NCI-H2171 treated with DMSO at 0.1 percent for 48 hours (cell line): ENCODE results near the gene KCNK7.
A peak's percentile ranks its signal among the peaks of the same experiment; 100 is the strongest.

Experiments used
- DNase-seq: peaks from one replicate; lab custom pipeline; 2025; lab: John Stamatoyannopoulos, UW

Gene KCNK7

DNA sequence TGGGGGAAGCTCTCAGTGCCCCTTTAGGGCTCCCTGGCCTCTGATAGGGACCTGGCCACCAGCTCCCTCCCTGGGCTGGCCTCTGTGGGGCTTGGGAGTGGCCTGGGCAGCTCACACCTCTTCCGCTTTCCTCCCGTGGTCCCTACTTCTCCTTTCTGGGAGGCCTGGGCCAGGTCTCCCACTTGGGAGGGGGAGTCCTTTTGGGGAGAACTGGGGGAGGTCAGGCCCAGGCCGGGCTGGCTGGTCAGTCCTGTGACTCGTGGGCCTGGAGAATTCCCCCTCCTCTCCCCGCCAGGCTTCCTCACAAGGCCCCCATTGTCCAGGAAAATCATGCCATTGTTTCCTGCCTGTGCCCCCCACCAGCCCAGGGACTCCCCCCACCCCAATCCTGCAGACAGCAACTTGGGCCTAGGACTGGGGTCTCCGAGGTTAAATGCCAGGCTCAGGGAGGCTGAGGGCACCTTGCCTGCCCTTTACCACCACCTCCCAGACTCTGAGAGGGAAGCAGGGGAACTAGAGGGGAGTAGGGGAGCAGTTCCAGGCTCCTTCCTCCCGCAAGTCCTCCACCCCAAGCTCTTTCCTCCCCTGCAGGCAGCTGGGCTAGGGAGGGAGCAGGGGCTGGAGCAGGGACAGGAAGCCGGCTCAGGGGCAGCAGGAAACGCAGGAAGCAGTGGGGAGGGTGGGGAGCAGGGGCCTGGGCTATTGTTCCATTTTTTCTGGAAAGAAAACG lies 15.6 kb upstream of the KCNK7 start:
- no peak for DNase-seq

DNA sequence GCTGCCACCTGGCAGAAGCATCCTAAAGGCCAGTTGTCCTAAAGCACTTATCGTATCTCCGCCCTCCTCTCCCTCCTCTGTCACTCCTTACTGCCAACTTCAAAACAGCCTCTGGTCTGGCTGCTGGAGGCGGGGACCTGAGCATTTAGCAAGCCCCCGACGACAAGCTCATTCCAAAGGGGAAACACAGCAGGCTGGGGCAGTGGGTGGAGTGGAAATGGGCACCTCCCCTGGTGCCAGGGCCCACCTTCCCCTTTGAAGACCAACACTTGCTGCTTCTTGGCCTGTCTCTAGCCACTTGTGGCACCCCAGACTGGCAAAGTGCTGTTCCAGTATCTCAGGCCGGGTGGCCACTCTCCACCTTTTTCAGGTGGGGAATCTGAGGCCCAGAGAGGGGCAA lies 14.8 kb upstream of the KCNK7 start:
- DNase-seq = no peak

DNA sequence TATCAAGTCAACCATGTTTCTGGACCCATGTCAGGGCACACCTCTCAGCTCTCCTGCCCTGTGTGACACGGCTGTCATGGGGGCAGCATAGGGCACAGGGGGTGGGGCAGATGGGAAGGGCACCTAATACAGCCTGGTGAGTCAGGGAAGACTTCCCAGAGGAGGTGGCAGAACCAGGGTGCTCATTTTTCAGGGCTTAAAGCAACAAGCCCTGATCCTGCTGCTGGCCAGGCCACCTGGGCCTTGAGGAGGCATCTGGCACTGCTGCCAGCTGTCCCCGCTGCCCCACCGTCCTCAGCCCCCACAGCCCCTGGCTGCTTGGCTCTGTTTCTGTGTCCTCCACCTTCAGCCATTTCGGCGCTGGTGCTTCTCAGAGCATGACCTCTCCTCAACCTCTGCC lies 14.1 kb upstream of the KCNK7 start:
- DNase-seq = no peak

DNA sequence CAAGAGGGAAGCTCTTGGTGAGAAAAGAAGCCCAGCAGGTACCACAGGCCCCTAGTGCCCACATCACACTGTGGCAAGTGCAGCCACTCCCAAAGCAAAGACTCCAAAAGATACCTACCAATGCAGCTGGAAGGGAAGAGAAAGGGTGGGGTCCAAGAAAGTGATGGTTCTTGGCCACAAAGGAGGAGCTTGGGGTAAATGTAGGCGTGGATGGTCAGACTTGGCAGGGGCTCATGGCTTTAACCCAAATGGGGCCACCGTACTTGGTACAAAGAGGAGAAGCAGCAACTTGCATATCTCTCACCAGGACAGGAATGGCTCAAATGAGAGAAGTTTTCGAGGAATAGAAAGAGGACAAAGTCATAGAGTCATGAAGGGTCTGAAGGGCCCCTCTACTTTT lies 13.6 kb upstream of the KCNK7 start:
- DNase-seq = no peak

DNA sequence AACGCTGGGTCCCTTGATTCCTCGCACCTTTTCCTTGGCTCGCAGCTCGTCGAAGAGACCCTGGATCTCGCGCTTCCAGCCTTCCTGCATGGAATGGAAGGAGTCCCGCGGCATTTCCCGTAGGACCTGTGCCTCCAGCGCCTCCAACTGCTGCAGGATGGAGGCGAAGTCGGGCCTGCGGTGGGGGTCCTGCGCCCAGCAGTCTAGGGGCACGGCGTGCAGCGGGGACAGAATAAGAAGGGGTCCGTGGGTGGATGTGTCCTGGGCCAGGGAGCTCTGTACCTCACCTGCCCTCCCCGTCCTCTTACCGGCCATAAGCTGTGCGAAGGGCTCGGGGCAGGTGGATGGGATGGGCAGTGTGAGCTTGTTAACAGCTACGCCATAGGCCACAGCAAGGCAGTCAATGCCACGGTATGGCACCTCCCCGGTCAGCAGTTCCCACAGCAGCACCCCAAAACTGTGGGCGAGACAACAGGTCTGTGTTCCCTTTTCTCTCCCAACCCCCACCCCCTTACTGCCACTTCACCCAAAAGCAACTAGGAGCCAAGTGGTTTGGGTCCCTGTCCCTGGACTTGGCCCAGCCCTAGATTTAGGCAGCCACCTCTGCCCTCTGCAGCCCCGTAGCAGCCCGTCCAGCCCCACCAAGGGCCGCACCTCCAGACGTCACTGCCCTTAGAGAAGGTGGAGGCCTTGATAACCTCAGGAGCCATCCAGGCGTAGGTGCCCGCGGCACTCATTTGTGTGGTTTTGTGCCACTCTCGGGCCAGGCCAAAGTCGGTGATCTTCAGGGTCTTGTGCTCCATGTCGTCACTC lies 12.2 kb upstream of the KCNK7 start:
- DNase-seq = no peak

- no peak for DNase-seq
These were observed 11.4 kb upstream of the KCNK7 start for GRCh38 chr11:65606876-65607613.

GRCh38 chr11:65604258-65604657 lies 8.7 kb upstream of the KCNK7 start:
- no peak for DNase-seq

GRCh38 chr11:65599955-65600246 lies 4.3 kb upstream of the KCNK7 start:
- no peak for DNase-seq

DNA sequence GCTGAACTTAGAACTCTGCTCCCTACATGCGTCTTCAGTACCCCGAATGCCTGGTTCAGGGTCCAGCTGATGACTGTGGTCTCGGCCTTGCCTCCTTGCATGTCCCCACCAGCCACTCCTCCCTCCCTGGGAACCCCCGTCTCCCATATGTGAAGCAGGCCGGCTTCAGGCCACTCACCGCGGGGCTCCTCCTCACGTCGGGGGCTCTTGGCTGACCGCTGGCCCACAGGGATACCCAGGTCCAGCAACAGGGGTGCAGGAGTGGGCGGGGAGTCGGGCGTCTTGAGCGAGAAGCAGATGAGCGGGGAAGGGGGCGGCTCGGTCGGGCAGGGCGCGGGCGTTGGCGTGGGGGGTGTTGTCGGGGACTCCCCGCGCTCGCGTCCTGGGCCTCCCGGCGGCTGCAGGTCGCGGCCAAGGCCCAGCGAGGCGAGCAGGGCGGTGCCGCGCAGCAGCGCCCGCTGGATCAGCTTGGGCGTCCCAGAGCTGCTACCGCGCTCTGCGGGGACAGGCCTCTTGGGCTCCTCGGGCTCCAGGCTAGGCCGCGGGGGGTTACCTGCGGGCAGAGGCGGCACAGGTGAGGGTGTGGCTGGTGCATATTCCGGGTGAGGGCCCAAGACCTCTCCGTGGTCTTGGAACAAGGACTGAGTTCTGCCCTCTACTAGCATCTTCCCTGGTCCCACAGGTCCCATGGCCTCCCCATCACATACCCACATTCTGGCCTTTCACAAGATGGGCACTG lies 3.8 kb upstream of the KCNK7 start:
- no peak for DNase-seq

- no peak for DNase-seq
These were observed 2.7 kb upstream of the KCNK7 start for GRCh38 chr11:65598258-65598699.

DNA sequence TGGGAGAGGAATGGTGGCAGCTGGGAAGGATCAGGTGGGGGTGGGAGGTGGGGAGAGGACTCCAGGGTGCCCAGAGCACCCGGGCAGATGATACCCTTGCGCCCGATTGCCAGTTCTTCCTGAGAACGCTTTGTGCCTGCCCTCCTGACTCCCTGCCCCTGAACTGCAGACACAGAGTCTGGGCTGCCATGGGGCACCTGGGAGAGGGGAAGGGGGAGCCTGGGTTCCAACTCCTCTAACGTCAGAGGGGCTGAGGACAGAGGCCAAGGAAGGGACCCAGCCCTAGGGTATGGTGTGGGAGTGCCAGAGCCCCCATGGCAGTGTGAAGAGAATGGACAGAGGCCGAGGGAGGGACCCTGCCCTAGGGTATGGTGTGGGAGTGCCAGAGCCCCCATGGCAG lies 920 bp upstream of the KCNK7 start:
- DNase-seq = no peak

GRCh38 chr11:65595131-65595530 lies 469 bp downstream of the KCNK7 start:
- DNase-seq = no peak

DNA sequence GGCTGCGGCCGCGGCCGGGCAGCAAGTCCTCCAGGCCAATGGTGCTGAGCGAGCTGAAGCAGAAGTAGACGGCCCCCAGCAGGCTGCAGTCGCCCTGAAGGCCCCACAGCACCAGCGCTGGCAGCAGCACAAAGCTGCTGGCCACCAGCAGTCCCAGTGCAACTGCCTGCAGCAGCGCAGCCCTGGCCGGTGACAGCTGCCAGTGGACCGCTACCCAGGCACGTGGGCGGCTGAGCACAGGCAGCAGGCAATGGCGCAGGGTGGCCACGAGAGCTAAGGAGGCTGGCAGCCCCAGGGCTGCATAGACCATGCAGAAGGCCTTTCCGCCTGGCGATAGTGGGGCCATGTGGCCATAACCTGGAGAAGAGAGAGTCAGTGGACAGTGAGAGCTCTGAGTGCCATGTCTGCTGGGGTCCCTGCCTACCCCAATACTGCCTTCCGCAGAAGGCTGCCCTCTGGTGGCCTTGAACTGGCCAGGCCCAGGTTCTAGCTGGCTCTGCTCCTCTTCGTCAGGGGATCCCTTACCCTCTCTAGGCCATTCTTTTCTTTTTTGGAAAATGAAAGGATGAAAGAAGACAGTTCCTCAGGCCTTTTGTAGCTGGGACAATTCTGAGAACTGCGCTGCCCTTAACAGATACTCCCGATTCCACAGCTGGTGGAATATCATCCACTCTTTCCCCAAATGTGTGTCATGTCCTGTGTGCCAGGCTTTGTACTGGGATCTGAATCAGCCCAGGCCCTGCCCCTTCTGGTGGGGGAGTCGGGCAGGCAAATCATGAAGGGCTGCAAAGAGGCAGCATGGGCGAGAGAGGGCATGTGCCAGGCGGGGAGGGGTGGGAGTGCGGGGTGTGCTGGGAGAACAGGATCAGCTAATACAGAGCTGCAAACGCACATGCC lies 1.8 kb downstream of the KCNK7 start:
- no peak for DNase-seq

DNA sequence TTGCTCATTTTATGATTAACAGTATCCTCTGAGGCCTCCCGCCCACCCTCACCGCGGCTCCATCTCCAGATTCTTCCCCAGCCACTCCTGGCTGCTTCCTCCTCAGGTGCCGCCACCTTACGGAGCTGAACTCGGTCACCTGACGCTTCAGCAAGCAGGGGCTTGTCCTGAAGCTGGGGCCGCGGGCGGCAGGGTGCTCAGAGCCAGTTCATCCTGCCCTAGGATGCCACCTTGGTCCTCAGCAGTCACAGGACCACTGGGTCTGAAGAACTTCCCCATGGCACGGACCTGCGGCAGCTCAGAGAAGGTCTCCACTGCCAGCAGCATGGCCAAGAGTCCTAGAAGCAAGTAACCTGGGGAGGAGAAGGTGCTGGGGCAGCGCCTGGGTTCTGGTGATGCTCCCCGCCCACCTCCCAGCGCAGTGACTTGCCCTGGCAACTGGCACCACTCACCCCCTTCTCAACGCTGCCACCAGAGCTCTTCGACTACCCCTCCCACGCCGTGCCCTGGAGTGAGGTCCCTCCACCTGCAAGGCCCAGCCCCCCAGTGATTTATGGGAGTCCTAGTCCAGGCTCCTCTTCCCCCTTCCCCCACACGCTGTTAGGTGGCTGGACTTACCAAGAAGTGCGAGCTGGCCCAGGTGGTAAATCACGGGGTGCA lies 2.6 kb downstream of the KCNK7 start:
- DNase-seq = peak; percentile 64

DNA sequence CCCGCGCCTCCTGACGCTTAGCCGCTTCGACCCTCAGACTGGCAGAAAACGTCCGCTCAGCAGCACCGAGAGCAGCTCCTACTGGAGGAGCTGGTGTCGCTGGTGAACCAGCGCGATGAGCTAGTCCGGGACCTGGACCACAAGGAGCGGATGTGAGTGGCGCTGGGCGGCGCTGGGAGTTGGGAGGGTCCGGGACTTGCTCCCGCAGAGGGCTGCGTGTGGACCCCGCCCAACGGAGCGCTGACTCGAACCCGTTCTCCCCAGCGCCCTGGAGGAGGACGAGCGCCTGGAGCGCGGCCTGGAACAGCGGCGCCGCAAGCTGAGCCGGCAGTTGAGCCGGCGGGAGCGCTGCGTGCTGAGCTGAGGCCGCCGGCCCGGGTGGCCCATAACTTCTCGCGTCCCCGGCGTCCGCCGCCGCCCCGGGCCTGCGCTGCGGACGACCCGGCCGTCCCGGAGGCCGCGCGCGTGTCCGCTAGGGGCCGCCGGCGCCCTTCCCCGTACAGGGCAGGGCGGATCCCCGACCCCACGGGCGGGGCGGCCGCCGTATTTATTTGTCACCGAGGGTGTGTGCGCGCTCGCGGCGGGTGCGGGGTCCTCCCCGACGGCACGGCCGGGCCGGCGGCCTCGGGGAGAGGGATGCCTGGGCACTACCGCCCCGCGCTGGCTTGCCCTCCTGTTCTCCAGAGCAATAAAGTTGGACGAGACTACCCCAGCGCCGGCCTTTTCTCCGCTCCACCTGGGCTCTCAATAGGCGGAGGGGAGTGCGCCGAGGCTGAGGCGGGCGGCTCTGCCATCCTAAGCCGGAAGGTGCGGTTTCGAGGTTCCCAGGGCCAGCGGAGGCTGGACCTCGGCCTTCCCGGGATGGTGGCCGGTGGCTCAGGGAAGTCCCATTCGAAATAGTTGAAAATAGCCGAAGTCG lies 3.4 kb downstream of the KCNK7 start:
- DNase-seq = no peak

DNA sequence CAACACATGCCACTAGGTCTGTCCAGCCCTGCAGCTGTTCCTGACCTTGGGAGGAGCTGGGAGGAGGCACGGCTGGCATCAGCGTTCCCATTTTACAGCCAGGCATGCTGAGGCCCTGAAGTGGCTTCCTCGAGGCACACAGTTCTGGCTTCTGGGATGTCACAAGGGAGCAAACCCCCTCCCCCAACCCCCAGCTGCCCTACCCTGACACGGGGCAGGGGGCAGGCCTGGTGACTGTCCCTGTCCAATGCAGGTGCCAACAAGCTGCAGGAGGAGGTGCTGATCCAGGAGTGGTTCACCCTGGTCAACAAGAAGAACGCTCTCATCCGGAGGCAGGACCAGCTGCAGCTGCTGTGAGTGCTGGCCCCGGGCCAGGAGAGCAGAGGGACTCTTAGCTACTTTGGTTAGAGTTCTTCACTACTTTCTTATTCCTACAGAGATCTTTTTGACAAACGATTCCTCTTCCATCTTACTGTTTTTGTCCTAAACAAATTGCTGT lies 5.3 kb downstream of the KCNK7 start:
- DNase-seq = peak; percentile 62

- DNase-seq = no peak
These were observed 6.0 kb downstream of the KCNK7 start for GRCh38 chr11:65589444-65590239.

GRCh38 chr11:65588199-65589054 lies 7.2 kb downstream of the KCNK7 start:
- DNase-seq = peak; percentile 20
